GM18907 (cell line): ENCODE data around the gene MN1.

ENCODE experiments used
- ATAC-seq: cut with Tn5 transposase; IDR thresholded peaks from one replicate; pipeline ENCODE4 v1.9.1; 2021; ENCODE audit warnings: mild to moderate bottlenecking, moderate library complexity; ENCODE audit not compliant: unreplicated experiment

The MN1 gene

GRCh38 chr22:27801616-27802345 lies at the start of gene MN1:
TSS of gene MN1 (minus strand) at chr22:27801756. CDS start at chr22:27800543, 1,213 bp downstream.
- no peak for ATAC-seq

GRCh38 chr22:27850000-27850521 lies 48.5 kb upstream of the MN1 start:
- no peak for ATAC-seq

- no peak for ATAC-seq
These were observed 46.4 kb upstream of the MN1 start for GRCh38 chr22:27848005-27848404.

GRCh38 chr22:27846910-27847309 lies 45.4 kb upstream of the MN1 start:
- ATAC-seq = no peak

GRCh38 chr22:27846248-27846757 lies 44.7 kb upstream of the MN1 start:
- no peak for ATAC-seq

GRCh38 chr22:27845644-27846043 lies 44.1 kb upstream of the MN1 start:
- ATAC-seq = no peak

GRCh38 chr22:27844656-27845591 lies 43.4 kb upstream of the MN1 start:
- no peak for ATAC-seq

GRCh38 chr22:27844256-27844655 lies 42.7 kb upstream of the MN1 start:
- ATAC-seq = no peak

GRCh38 chr22:27843441-27843840 lies 41.9 kb upstream of the MN1 start:
- ATAC-seq = no peak

GRCh38 chr22:27842669-27843431 lies 41.3 kb upstream of the MN1 start:
- no peak for ATAC-seq

- ATAC-seq = no peak
These were observed 40.6 kb upstream of the MN1 start for GRCh38 chr22:27842201-27842600.

GRCh38 chr22:27840436-27840835 lies 38.9 kb upstream of the MN1 start:
- ATAC-seq = no peak

- no peak for ATAC-seq
These were observed 37.6 kb upstream of the MN1 start for GRCh38 chr22:27839057-27839660.

- no peak for ATAC-seq
These were observed 34.6 kb upstream of the MN1 start for GRCh38 chr22:27836181-27836580.

- ATAC-seq = no peak
These were observed 33.9 kb upstream of the MN1 start for GRCh38 chr22:27835446-27835845.

- no peak for ATAC-seq
These were observed 33.0 kb upstream of the MN1 start for GRCh38 chr22:27834364-27835185.

GRCh38 chr22:27833803-27834202 lies 32.2 kb upstream of the MN1 start:
- no peak for ATAC-seq

- ATAC-seq = no peak
These were observed 31.1 kb upstream of the MN1 start for GRCh38 chr22:27832606-27833005.

- ATAC-seq = no peak
These were observed 28.1 kb upstream of the MN1 start for GRCh38 chr22:27829620-27830019.
